GM23338 (cell line): ENCODE measurements around the gene SRD5A3. TPM values are rescaled to one million over a fixed set of nuclear protein-coding genes. Genes with fewer than 3 reads are reported as not detected.
A peak's percentile ranks its signal among the peaks of the same experiment; 100 is the strongest.

ENCODE experiments used
- ATAC-seq: fragments of 200-7000 bp; cut with Tn5 transposase; 3 replicates; pipeline ENCODE4 v1.9.1; 2020
- DNase-seq: peaks from one replicate; pipeline ENCODE4 v3.0.0-alpha.2; 2015; ENCODE audit warnings: low spot score
- H2AFZ ChIP-seq: fragments of 200-600 bp; sonication (generic); 2 replicates; pipeline ENCODE4 v1.8.0; 2016; ENCODE audit warnings: antibody characterized with exemption, mild to moderate bottlenecking, moderate library complexity
- H3F3A ChIP-seq: fragments of 200-600 bp; sonication (generic); replicated peaks from 2 replicates; pipeline ENCODE4 v1.8.0; 2017; ENCODE audit warnings: antibody characterized with exemption, mixed run types, low read depth
- H3K27ac ChIP-seq: fragments of 200-600 bp; sonication (generic); 2 replicates; pipeline ENCODE4 v1.6.1; 2016; ENCODE audit warnings: low read depth
- H3K27me3 ChIP-seq: fragments of 200-600 bp; sonication (generic); 2 replicates; pipeline ENCODE4 v1.8.0; 2016; ENCODE audit warnings: mild to moderate bottlenecking, mixed run types, moderate library complexity; ENCODE audit not compliant: insufficient read depth
- H3K36me3 ChIP-seq: fragments of 200-600 bp; sonication (generic); 2 replicates; pipeline ENCODE4 v1.8.0; 2016; ENCODE audit warnings: mild to moderate bottlenecking; ENCODE audit not compliant: insufficient read depth
- H3K4me1 ChIP-seq: fragments of 200-600 bp; sonication (generic); 2 replicates; pipeline ENCODE4 v1.8.0; 2016; ENCODE audit warnings: mild to moderate bottlenecking, moderate library complexity; ENCODE audit not compliant: insufficient read depth
- H3K4me2 ChIP-seq: fragments of 200-600 bp; sonication (generic); 2 replicates; pipeline ENCODE4 v1.7.1; 2017; ENCODE audit warnings: mixed run types
- H3K4me3 ChIP-seq: fragments of 200-600 bp; sonication (generic); 2 replicates; pipeline ENCODE4 v1.6.1; 2016; ENCODE audit warnings: mixed run types
- H3K79me2 ChIP-seq: fragments of 200-600 bp; sonication (generic); replicated peaks from 2 replicates; pipeline ENCODE4 v1.8.0; 2017; ENCODE audit warnings: mild to moderate bottlenecking; ENCODE audit not compliant: insufficient read depth
- H3K9me2 ChIP-seq: fragments of 200-600 bp; sonication (generic); 2 replicates; pipeline ENCODE4 v1.8.0; 2017; ENCODE audit not compliant: insufficient read depth
- H4K20me1 ChIP-seq: fragments of 200-600 bp; sonication (generic); replicated peaks from 2 replicates; pipeline ENCODE4 v1.8.0; 2017; ENCODE audit warnings: mild to moderate bottlenecking; ENCODE audit not compliant: insufficient read depth
- H3K27ac Mint-ChIP-seq: 2 replicates; pipeline ENCODE4 v1.8.0; 2020; ENCODE audit warnings: inconsistent platforms, mild to moderate bottlenecking, moderate library complexity, mixed read lengths
- H3K27me3 Mint-ChIP-seq: 3 replicates; pipeline ENCODE4 v1.8.0; 2022; ENCODE audit warnings: low read depth, mild to moderate bottlenecking, moderate library complexity, mixed read lengths, inconsistent platforms; ENCODE audit not compliant: insufficient read depth, poor library complexity
- H3K36me3 Mint-ChIP-seq: 3 replicates; pipeline ENCODE4 v1.8.0; 2021; ENCODE audit warnings: low read depth, mild to moderate bottlenecking, inconsistent platforms, moderate library complexity, mixed read lengths
- H3K4me1 Mint-ChIP-seq: 3 replicates; pipeline ENCODE4 v1.8.0; 2020; ENCODE audit warnings: mild to moderate bottlenecking, inconsistent platforms, mixed read lengths
- H3K4me3 Mint-ChIP-seq: 3 replicates; pipeline ENCODE4 v1.8.0; 2021; ENCODE audit warnings: moderate library complexity, mild to moderate bottlenecking, inconsistent platforms, mixed read lengths
- H3K9me3 Mint-ChIP-seq: 3 replicates; pipeline ENCODE4 v1.8.0; 2020; ENCODE audit warnings: moderate library complexity, mild to moderate bottlenecking, inconsistent platforms, mixed read lengths
- CREB1 ChIP-seq: fragments of 250-450 bp; sonication (Bioruptor Pico); IDR thresholded peaks from 2 replicates; pipeline ENCODE4 v1.5.0; 2020; ENCODE audit warnings: low read depth, mild to moderate bottlenecking, moderate library complexity
- CTCF ChIP-seq, 2 experiments: fragments of 200-600 bp in 1 of 2; sonication (generic) in 1 of 2; conservative IDR thresholded peaks; 2 replicates each; pipeline versions ENCODE4 v1.5.1 to v1.6.1; 2016 to 2017; ENCODE audit warnings: antibody characterized with exemption in 2 of 2, low read depth in 2 of 2, mild to moderate bottlenecking in 2 of 2, moderate library complexity in 1 of 2
- ETS1 ChIP-seq: IDR thresholded peaks from 2 replicates; pipeline ENCODE4 v1.6.1; 2016; ENCODE audit warnings: antibody characterized with exemption
- EZH2 ChIP-seq: fragments of 200-600 bp; sonication (generic); IDR thresholded peaks from one replicate; pipeline ENCODE4 v1.8.0; 2017; ENCODE audit warnings: antibody characterized with exemption, mild to moderate bottlenecking, low read depth; ENCODE audit not compliant: unreplicated experiment
- EZH2phosphoT487 ChIP-seq: fragments of 200-600 bp; sonication (generic); IDR thresholded peaks from one replicate; pipeline ENCODE4 v1.8.1; 2018; ENCODE audit warnings: antibody characterized with exemption; ENCODE audit not compliant: unreplicated experiment
- JUNB ChIP-seq: IDR thresholded peaks from one replicate; pipeline ENCODE4 v1.6.1; 2016; ENCODE audit warnings: antibody characterized with exemption; ENCODE audit not compliant: unreplicated experiment
- NANOG ChIP-seq: IDR thresholded peaks from 2 replicates; pipeline ENCODE4 v1.6.1; 2016; ENCODE audit warnings: antibody characterized with exemption, borderline replicate concordance
- POLR2AphosphoS5 ChIP-seq: IDR thresholded peaks from 2 replicates; pipeline ENCODE4 v1.6.1; 2016; ENCODE audit warnings: antibody characterized with exemption, low read depth
- ZNF114 ChIP-seq: fragments of 250-450 bp; sonication (Bioruptor Pico); IDR thresholded peaks from 2 replicates; pipeline ENCODE4 v1.5.0; 2020; ENCODE audit warnings: mild to moderate bottlenecking, moderate library complexity
- ZNF331 ChIP-seq: fragments of 250-450 bp; sonication (Bioruptor Pico); IDR thresholded peaks from 2 replicates; pipeline ENCODE4 v1.5.0; 2020; ENCODE audit warnings: low read depth, mild to moderate bottlenecking, moderate library complexity
- ZNF462 ChIP-seq: fragments of 250-450 bp; sonication (Bioruptor Pico); IDR thresholded peaks from 2 replicates; pipeline ENCODE4 v1.5.0; 2020; ENCODE audit warnings: mild to moderate bottlenecking, moderate library complexity
- long read RNA-seq: library from polyadenylated mRNA; unstranded; transcript quantifications from one replicate; pipeline ENCODE4 v2.0.0, GENCODE V29; 2020; ENCODE audit not compliant: unreplicated experiment
- polyA plus RNA-seq: library from polyadenylated mRNA; unstranded; fragments of >200 nt; fragmentation: Nextera tagmentation; extraction: Ambion mirVana; gene quantifications from 2 replicates; pipeline ENCODE4 v1.2.1, GENCODE V29; 2016
- total RNA-seq: library from RNA; depleted of rRNA; stranded (reverse); fragments of >200 nt; shearing (Covaris generic); gene quantifications from 2 replicates; pipeline ENCODE4 v1.2.3, GENCODE V29; 2014; rRNA removed
- TF ChIP-seq, protein P1 (sequence below): IDR thresholded peaks from one replicate; pipeline ENCODE4 v1.6.1; 2018; ENCODE audit warnings: antibody characterized with exemption; ENCODE audit not compliant: unreplicated experiment

The SRD5A3 gene
- total RNA-seq (23.0 and 34.4 TPM in 2 replicates), polyA plus RNA-seq (48.7 and 49.9 TPM in 2 replicates)
- long read RNA-seq, full-length matches to known transcripts: 77 of 84 reads
- long read RNA-seq, partial matches to known transcripts: 0 of 84 reads
- long read RNA-seq, other reads (novel, unspliced or antisense): 7 of 84 reads

- H3K4me1 Mint-ChIP-seq: peaks cover 22% of the 10 kb centered on the region
- H3K27ac ChIP-seq: peak within 1 kb of the TSS; percentile 63; the same call in 1 of the 2 replicates
- H4K20me1 ChIP-seq: no peaks in the 10 kb centered on the region
- H3K27ac Mint-ChIP-seq: peak within 1 kb of the TSS; percentile 92
- peak within 1 kb of the TSS; percentile 93 for H2AFZ ChIP-seq
- peak within 1 kb of the TSS; percentile 83 for H3K4me3 ChIP-seq
- peaks cover 11% of the 10 kb centered on the region; the same call in 2 of the 3 replicates for H3K36me3 Mint-ChIP-seq
- ATAC-seq (peak; percentile 94), DNase-seq (peak; percentile 89)
- no peaks in the 10 kb centered on the region for H3K36me3 ChIP-seq
- no peaks in the 10 kb centered on the region for H3K9me2 ChIP-seq
- H3F3A ChIP-seq: 0 out of 2 replicates have a peak, but pooled peaks cover 6% of the 10 kb centered on the region
- H3K79me2 ChIP-seq: peaks cover 19% of the 10 kb centered on the region
- H3K27me3 Mint-ChIP-seq: peaks cover 9% of the 10 kb centered on the region
- H3K9me3 Mint-ChIP-seq: peaks cover 12% of the 10 kb centered on the region; the same call in 2 of the 3 replicates
- H3K4me3 Mint-ChIP-seq: peak within 1 kb of the TSS; percentile 89
- peak within 1 kb of the TSS; percentile 93 for H3K4me2 ChIP-seq
- peaks cover 17% of the 10 kb centered on the region for H3K4me1 ChIP-seq
- H3K27me3 ChIP-seq: no peaks in the 10 kb centered on the region
- no peak for TF ChIP-seq ZNF331
- no peak for TF ChIP-seq EZH2
- peak; percentile 63 to 79 for TF ChIP-seq CTCF (conservative IDR thresholded peaks at IDR 0.05; ENCODE audit: low read depth in 2 of 2)
- TF ChIP-seq, protein P1, sequence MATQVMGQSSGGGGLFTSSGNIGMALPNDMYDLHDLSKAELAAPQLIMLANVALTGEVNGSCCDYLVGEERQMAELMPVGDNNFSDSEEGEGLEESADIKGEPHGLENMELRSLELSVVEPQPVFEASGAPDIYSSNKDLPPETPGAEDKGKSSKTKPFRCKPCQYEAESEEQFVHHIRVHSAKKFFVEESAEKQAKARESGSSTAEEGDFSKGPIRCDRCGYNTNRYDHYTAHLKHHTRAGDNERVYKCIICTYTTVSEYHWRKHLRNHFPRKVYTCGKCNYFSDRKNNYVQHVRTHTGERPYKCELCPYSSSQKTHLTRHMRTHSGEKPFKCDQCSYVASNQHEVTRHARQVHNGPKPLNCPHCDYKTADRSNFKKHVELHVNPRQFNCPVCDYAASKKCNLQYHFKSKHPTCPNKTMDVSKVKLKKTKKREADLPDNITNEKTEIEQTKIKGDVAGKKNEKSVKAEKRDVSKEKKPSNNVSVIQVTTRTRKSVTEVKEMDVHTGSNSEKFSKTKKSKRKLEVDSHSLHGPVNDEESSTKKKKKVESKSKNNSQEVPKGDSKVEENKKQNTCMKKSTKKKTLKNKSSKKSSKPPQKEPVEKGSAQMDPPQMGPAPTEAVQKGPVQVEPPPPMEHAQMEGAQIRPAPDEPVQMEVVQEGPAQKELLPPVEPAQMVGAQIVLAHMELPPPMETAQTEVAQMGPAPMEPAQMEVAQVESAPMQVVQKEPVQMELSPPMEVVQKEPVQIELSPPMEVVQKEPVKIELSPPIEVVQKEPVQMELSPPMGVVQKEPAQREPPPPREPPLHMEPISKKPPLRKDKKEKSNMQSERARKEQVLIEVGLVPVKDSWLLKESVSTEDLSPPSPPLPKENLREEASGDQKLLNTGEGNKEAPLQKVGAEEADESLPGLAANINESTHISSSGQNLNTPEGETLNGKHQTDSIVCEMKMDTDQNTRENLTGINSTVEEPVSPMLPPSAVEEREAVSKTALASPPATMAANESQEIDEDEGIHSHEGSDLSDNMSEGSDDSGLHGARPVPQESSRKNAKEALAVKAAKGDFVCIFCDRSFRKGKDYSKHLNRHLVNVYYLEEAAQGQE: no peak
- TF ChIP-seq ETS1: no peak
- TF ChIP-seq JUNB: no peak
- TF ChIP-seq ZNF114: no peak
- TF ChIP-seq CREB1 (CRISPR knock-in tag): peak; percentile 72
- no peak for TF ChIP-seq EZH2phosphoT487
- peak; percentile 73; the same call in 1 of the 2 replicates for TF ChIP-seq POLR2AphosphoS5
- no peak for TF ChIP-seq ZNF462 (CRISPR knock-in tag)
- no peak for TF ChIP-seq NANOG
Observed at GRCh38 chr4:55345980-55346850, at the start of gene SRD5A3. SRD5A3 (plus strand) TSS chr4:55346242; CDS start chr4:55346337, 95 bp downstream.
